HepG2 (cell line): ENCODE data around the gene CCM2L. TPM values are rescaled to one million over a fixed set of nuclear protein-coding genes. Genes with fewer than 3 reads are reported as not detected.

Experiments used
- ATAC-seq: fragments of 200-7000 bp; cut with Tn5 transposase; 3 replicates; pipeline ENCODE4 v1.9.1; 2020; ENCODE audit warnings: mild to moderate bottlenecking, moderate library complexity
- BruUV-seq: library from RNA; stranded (reverse); fragments of 400-500 nt; replicated peaks from 2 replicates; lab custom pipeline; 2021; lab: Mats Ljungman, UMichigan
- CTCF ChIA-PET: fragments of 300-600 bp; formaldehyde crosslinking; extraction: SDS; loops from one replicate; lab custom pipeline; 2021; ENCODE audit warnings: low total read pairs, inconsistent platforms, low intra/inter-chr PET ratio; lab: Yijun Ruan, JAX
- POLR2A ChIA-PET: fragments of 350-600 bp; sonication (Branson Sonifier 250); formaldehyde crosslinking; loops from one replicate; lab custom pipeline; 2020; ENCODE audit warnings: antibody characterized with exemption, inconsistent platforms; lab: Yijun Ruan, JAX
- DNase-seq: peaks from one replicate; pipeline ENCODE4 v3.0.0-alpha.2; 2015; ENCODE audit warnings: low spot score
- FAIRE-seq: peaks from 3 replicates; lab custom pipeline; 2011; peaks lifted over from hg19 to GRCh38; lab: Jason Lieb, UNC
- H2AFZ ChIP-seq: one replicate; pipeline ENCODE4 v1.6.1; 2011; ENCODE audit warnings: low read length, inconsistent platforms
- H3K27ac ChIP-seq: fragments of 300-600 bp; 3 replicates; pipeline ENCODE4 v1.8.0; 2011; ENCODE audit warnings: mixed run types, mild to moderate bottlenecking, mixed read lengths, low read length, inconsistent platforms; ENCODE audit not compliant: insufficient read depth; ENCODE audit errors: extremely low read length
- H3K27me3 ChIP-seq, 2 experiments: fragments of 200-600 bp in 1 of 2; 2 replicates in 1 of 2; 3 replicates in 1 of 2; pipeline versions ENCODE4 v1.6.0 to v1.8.0; 2011; ENCODE audit warnings: low read length in 2 of 2, mild to moderate bottlenecking in 2 of 2, moderate library complexity in 2 of 2, inconsistent platforms in 1 of 2; ENCODE audit not compliant: insufficient read depth in 2 of 2, control insufficient read depth in 1 of 2
- H3K36me3 ChIP-seq, 2 experiments: fragments of 200-600 bp in 1 of 2; replicated peaks in 1 of 2; 2 replicates in 1 of 2; 3 replicates in 1 of 2; pipeline versions ENCODE4 v1.5.1 to v1.8.0; 2011; ENCODE audit warnings: low read length in 2 of 2, inconsistent platforms in 1 of 2; ENCODE audit not compliant: insufficient read depth in 2 of 2, control insufficient read depth in 1 of 2
- H3K4me1 ChIP-seq: 2 replicates; pipeline ENCODE4 v1.5.1; 2012; ENCODE audit warnings: low read length, inconsistent platforms; ENCODE audit not compliant: insufficient read depth
- H3K4me2 ChIP-seq: 2 replicates; pipeline ENCODE4 v1.6.0; 2011; ENCODE audit warnings: low read depth, low read length, inconsistent platforms
- H3K4me3 ChIP-seq, 3 experiments: fragments of 200-600 bp in 1 of 3; sonication (generic), shearing (Covaris generic) in 1 of 3; replicated peaks in 1 of 3; 2 replicates each; pipeline ENCODE4 v1.5.1; 2011 to 2016; ENCODE audit warnings: low read length in 3 of 3, inconsistent platforms in 2 of 3, low read depth in 2 of 3, mild to moderate bottlenecking in 2 of 3, control low read depth in 1 of 3, mixed read lengths in 1 of 3; ENCODE audit not compliant: insufficient read depth in 1 of 3
- H3K79me2 ChIP-seq: one replicate; pipeline ENCODE4 v1.6.1; 2011; ENCODE audit warnings: low read length, inconsistent platforms; ENCODE audit not compliant: insufficient read depth
- H3K9ac ChIP-seq: 2 replicates; pipeline ENCODE4 v1.6.0; 2011; ENCODE audit warnings: mild to moderate bottlenecking, low read depth, low read length, inconsistent platforms; ENCODE audit not compliant: insufficient read depth
- H3K9me3 ChIP-seq: 2 replicates; pipeline ENCODE4 v1.5.1; 2012; ENCODE audit warnings: mild to moderate bottlenecking, low read length
- H4K20me1 ChIP-seq: 2 replicates; pipeline ENCODE4 v1.6.0; 2011; ENCODE audit warnings: inconsistent platforms, mild to moderate bottlenecking, low read length, moderate library complexity; ENCODE audit not compliant: insufficient read depth
- GTF3A ChIP-seq: sonication (generic); formaldehyde crosslinking; conservative IDR thresholded peaks from 2 replicates; pipeline ENCODE4 v1.4.0; 2020; ENCODE audit warnings: mild to moderate bottlenecking, missing genetic modification reagents
- HOXA7 ChIP-seq: sonication (generic); formaldehyde crosslinking; IDR thresholded peaks from 2 replicates; pipeline ENCODE4 v1.8.1; 2022; ENCODE audit warnings: mild to moderate bottlenecking, missing genetic modification reagents, moderate library complexity
- SP5 ChIP-seq: IDR thresholded peaks from 2 replicates; pipeline ENCODE4 v1.6.1; 2016; ENCODE audit warnings: low read depth, borderline replicate concordance
- ZNF121 ChIP-seq: sonication (generic); formaldehyde crosslinking; IDR thresholded peaks from 2 replicates; pipeline ENCODE4 v1.5.0; 2020; ENCODE audit warnings: mild to moderate bottlenecking, missing genetic modification reagents
- ZNF263 ChIP-seq: sonication (generic); formaldehyde crosslinking; IDR thresholded peaks from 2 replicates; pipeline ENCODE4 v1.4.0; 2020; ENCODE audit warnings: missing genetic modification reagents
- WGBS: methylation state at CpG from one replicate; pipeline ENCODE4 v1.1.6; 2017; ENCODE audit warnings: low lambda C conversion rate; 5-methylcytosine and 5-hydroxymethylcytosine counted together
- in situ Hi-C: cut with HindIII; loops from 2 replicates; pipeline ENCODE4 v1.10.0; 2017; ENCODE audit warnings: low pct_unique_long_range_greater_than_20kb; ENCODE audit not compliant: extremely low pct_ligation_motif_present
- intact Hi-C: fragments of 100-400 bp; cut with micrococcal nuclease; formaldehyde crosslinking; loops from one replicate; pipeline ENCODE4 v1.10.0; 2022; ENCODE audit not compliant: unreplicated experiment
- polyA plus RNA-seq, 8 experiments: library from polyadenylated mRNA; depleted of rRNA in 3 of 8; stranded (reverse) in 7 of 8; unstranded in 1 of 8; fragments of >200 nt; fragmentation: Illumina TruSeq in 4 of 8; extraction: Trizol in 4 of 8; gene quantifications; 2 replicates each; pipeline versions ENCODE4 v1.2.1 to v1.2.3, GENCODE V29; 2011 to 2016; ENCODE audit warnings: low read depth in 4 of 8, missing spikeins in 1 of 8, mixed read lengths in 1 of 8; ENCODE audit not compliant: insufficient read depth in 1 of 8
- total RNA-seq, 5 experiments: library from RNA; depleted of rRNA; stranded (reverse); fragments of >200 nt; fragmentation: Illumina TruSeq; extraction: Trizol; gene quantifications; 2 replicates each; pipeline ENCODE4 v1.2.3, GENCODE V29; 2016; ENCODE audit warnings: low read depth in 1 of 5

Gene CCM2L
- total and polyA plus RNA-seq, 2 of the 13 experiments (the other 11 are each of a cell fraction or from before 2014, with no cell fraction given) = 0.15 TPM; not detected in 1

DNA sequence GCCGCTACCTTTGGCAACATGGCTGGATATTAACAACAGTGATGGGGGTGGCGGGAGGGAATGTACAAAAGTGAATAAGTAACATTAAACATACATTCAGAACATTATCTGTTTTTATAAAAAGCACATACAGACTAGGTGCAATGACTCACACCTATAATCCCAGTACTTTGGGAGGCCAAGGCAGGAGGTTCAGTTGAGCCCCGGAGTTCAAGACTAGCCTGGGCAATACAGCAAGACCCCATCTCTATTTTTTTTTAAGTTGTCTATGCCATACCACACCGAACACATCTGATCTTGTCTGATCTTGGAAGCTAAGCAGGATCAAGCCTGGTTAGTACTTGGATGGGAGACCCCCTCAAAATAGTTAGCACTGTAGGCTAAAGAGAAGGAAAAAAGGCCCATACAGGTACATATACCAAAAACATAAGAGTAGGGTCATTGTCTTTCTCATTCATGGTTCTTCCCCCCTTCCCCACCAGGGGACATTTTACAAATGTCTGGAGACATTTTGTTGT is 40.1 kb downstream of the CCM2L start:
- intact Hi-C loops = no loop called here

GRCh38 chr20:32050851-32051556 is 40.8 kb downstream of the CCM2L start:
- ChIA-PET POLR2A (no interaction called here), CTCF (no interaction called here)
- H3K4me3 ChIP-seq = no peak overlapping the region
- FAIRE-seq (no peak), DNase-seq (no peak), ATAC-seq (peak; percentile 13; the same call in 1 of the 3 replicates)
- no peaks in the 10 kb centered on the region for H3K36me3 ChIP-seq
- BruUV-seq = no TSS peak
- H3K9ac ChIP-seq = no peak overlapping the region
- H3K27me3 ChIP-seq = peaks cover 19 to 61% of the 10 kb centered on the region in 2 experiments
- no peak overlapping the region for H2AFZ ChIP-seq
- H3K9me3 ChIP-seq = no peaks in the 10 kb centered on the region
- no peaks in the 10 kb centered on the region for H3K79me2 ChIP-seq
- TF ChIP-seq ZNF263 (CRISPR knock-in tag) = no peak
- no peak for TF ChIP-seq HOXA7
- H3K4me1 ChIP-seq = peaks cover 4% of the 10 kb centered on the region; the same call in 1 of the 2 replicates
- in situ Hi-C loops (no loop called here), intact Hi-C loops (no loop called here)
- WGBS = 31% methylated on average over 17 of the region's 17 CpGs
- H3K27ac ChIP-seq = no peak overlapping the region
- H3K4me2 ChIP-seq = no peak overlapping the region
- H4K20me1 ChIP-seq = no peaks in the 10 kb centered on the region; the same call in 1 of the 2 replicates

More for the DNA sequence above, 40.1 kb downstream of the CCM2L start:
- FAIRE-seq = no peak
- in situ Hi-C loops = no loop called here
- Histone ChIP-seq H3K4me1 (peaks cover 8% of the 10 kb centered on the region; the same call in 1 of the 2 replicates), H3K36me3 (no peaks in the 10 kb centered on the region), H4K20me1 (no peaks in the 10 kb centered on the region; the same call in 1 of the 2 replicates), H3K27me3 (peaks cover 19 to 57% of the 10 kb centered on the region in 2 experiments)
- DNase-seq = no peak
- POLR2A ChIA-PET = no interaction called here
- no peak for TF ChIP-seq SP5
- 0 out of 2 replicates have a peak, but pooled peaks have one; percentile 65 for TF ChIP-seq ZNF121 (CRISPR knock-in tag)
- TF ChIP-seq GTF3A (CRISPR knock-in tag) = 0 out of 2 replicates have a peak, but pooled peaks have one; percentile 54
- TF ChIP-seq, all 625 proteins: peak for 2
- no peaks in the 10 kb centered on the region for H3K9me3 ChIP-seq
- no peak overlapping the region for H3K4me3 ChIP-seq
- H2AFZ ChIP-seq = no peak overlapping the region
- no peak overlapping the region for H3K4me2 ChIP-seq
- no peak for ATAC-seq
- CTCF ChIA-PET = no interaction called here
- no peak overlapping the region for H3K9ac ChIP-seq
- no peaks in the 10 kb centered on the region for H3K79me2 ChIP-seq
- no peak overlapping the region for H3K27ac ChIP-seq
- 37% methylated on average over 4 of the region's 4 CpGs for WGBS
- no TSS peak for BruUV-seq
